COR-L47 (cell line): Measurements from ENCODE around the gene MRC2.
A peak's percentile ranks its signal among the peaks of the same experiment; 100 is the strongest.
"Not testable (repeated sequence)": the region's sequence is repeated elsewhere in the genome, so short reads cannot be mapped to it uniquely, and the experiment has no call there.

Experiments used
- DNase-seq: peaks from one replicate; lab custom pipeline; 2025; lab: John Stamatoyannopoulos, UW

Gene MRC2

DNA sequence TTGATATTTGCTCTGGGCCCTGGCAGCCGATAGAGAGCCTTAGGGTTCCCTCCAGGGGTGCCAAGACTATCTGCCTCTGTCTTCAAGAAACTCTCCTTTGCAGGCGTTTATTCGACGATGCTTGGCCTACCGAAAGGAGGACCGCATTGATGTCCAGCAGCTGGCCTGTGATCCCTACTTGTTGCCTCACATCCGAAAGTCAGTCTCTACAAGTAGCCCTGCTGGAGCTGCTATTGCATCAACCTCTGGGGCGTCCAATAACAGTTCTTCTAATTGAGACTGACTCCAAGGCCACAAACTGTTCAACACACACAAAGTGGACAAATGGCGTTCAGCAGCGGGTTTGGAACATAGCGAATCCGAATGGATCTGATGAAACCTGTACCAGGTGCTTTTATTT, 15.2 kb upstream of the MRC2 start:
- DNase-seq, result not testable (repeated sequence)

DNA sequence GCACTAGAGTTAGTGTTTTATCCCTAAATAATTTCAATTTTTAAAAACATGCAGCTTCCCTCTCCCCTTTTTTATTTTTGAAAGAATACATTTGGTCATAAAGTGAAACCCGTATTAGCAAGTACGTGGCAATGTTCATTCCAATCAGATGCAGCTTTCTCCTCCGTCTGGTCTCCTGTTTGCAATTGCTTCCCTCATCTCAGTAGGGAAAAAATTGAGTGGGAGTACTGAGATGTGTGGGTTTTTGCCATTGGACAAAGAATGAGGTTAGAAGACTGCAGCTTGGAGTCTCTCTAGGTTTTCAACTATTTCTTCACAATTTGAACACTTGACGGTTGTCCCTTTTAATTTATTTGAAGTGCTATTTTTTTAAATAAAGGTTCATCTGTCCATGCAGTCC, 14.4 kb upstream of the MRC2 start:
- DNase-seq, result not testable (repeated sequence)

DNA sequence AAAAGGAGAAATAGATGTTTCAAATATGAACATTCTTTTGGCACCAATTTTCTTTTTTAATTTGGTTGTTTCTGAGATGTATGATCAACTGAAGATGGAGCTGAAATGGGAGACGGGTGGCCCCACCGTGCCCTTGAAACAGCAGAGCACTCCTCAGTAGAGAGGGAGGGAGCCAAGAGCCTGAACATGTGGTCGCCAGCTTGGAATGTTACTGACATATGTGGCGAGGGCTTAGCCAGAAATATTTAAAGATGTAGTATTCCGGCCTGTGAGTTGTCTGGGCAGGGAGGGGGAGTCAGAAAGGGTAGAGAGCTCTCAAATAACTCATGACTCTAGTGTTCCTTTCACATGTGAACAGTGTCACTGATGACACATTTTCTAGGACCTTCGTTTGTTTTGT, 13.3 kb upstream of the MRC2 start:
- no peak for DNase-seq

DNA sequence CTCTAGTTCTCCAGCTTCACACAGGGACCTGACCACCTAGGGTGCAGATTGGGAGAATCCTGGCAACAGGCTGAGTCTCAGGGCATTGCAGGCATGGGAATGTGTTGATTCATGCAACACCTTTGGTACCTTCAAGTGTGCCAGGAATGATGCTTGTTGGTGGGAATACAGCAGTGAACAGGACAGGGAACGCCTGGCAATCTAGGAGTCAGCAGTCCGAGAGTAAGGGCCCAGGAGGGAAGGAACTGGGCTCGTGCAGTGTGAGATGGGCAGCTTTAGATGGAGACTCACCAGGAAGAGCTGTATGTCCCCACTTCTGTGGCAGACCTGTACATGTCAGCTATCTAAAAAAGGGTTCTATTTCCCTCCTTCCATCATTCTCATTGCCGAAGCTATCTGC, 12.0 kb upstream of the MRC2 start:
- DNase-seq, result no peak

DNA sequence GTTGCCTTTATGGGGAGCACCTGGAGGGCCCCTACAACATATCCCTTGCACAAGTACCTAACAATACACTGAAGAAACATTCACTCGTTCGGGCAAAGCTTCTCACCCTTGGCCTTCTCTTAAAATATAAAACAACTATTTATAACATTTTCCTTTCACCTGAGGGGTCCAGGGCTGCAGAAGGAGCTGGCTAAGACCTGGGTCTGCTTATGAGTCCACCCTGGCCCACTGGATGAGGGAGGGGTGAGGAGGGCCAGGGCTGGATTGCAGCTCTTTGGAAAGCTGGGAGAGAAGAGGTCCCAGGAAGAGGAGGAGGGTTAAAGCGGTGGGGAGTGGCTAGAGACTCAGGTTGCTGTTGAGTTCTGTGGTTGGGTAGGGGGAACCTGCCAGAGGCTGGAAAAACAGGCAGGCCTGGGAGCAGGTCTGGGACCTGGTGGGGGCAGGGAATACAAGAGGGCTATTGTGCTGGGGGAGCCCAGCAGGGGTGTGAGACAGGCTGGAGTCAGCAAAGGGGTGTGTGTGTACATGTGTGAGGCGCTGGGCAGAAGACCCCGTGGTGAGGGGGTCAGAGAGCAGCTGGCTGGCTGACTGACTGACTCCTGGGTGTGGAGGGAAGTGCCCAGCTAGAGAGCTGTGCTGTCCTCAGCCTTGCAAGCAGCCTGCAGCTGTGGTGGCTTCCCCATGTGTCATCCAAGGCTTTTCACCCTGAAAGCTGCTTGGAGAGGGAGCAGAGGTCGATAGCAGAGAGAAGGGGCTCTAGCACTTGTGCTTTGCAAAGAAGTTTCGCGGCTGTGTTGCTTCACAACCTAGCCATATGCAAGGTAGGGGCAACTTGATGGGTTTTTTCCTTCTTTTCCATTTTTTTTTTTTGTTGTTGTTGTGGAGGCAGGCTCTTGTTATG, 10.2 kb upstream of the MRC2 start:
- peak; percentile 56 for DNase-seq

DNA sequence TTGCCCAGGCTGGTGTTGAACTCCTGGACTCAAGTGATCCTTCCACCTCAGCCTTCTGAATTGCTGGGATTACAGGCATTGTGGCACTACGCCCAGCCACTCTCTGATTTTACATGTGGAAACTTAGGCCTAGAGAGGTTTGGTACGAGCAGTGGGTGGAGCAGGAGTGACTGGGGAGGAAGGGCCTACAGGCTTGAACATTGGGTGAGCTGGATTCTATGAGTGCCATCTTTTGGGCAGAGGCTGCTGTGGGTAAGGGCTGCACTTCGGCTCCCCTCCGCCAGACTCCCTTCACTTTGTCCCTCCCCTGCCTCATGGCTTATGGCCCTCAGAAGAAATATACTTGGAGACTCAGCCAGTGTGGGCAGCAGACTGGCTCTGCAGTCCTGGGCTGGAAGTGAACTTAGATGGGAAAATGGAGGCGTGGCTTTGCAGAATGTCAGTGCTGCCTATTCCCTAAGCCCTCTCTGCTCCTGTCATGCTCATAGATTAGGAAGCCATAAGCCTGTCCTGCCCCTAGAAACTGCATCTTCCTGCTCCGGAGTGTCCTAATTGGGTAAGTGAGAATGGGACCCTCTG, 9.5 kb upstream of the MRC2 start:
- no peak for DNase-seq

DNA sequence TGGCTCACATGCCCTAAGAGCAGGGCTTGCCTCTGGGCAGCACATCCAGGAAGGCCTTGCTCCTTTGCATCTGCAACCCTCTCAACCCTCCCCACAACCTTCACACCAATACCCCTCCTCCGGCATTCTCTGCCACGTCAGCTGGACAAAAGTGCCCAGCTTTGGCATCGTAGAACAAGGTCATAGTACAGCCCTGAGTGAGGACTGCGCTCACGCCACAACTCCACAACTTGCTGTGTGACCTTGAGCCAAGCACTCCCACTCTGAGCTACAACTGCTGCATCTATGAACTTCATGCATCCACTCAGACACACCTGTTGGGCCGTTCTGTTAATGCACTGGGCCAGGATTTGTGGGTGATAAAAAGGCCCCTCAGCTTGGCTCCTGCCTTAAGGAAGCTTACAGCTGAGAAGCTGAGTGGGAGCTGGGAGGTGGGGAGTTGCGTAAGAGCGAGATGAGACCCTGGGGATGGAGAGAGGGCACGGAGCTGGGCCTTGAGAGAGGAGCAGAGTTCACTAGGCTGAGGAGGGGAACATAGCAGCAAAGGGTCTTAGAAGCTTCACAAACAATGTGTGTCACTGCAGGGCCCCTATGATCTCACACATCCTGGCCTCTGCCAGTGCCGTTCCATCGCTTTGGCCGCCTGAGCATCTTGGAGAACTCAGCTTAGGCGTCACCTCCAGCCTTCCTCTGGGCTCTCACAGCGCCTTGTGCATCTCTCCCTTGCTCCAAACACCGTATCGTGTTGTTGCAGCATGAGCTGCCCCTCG, 8.6 kb upstream of the MRC2 start:
- DNase-seq, result no peak

DNA sequence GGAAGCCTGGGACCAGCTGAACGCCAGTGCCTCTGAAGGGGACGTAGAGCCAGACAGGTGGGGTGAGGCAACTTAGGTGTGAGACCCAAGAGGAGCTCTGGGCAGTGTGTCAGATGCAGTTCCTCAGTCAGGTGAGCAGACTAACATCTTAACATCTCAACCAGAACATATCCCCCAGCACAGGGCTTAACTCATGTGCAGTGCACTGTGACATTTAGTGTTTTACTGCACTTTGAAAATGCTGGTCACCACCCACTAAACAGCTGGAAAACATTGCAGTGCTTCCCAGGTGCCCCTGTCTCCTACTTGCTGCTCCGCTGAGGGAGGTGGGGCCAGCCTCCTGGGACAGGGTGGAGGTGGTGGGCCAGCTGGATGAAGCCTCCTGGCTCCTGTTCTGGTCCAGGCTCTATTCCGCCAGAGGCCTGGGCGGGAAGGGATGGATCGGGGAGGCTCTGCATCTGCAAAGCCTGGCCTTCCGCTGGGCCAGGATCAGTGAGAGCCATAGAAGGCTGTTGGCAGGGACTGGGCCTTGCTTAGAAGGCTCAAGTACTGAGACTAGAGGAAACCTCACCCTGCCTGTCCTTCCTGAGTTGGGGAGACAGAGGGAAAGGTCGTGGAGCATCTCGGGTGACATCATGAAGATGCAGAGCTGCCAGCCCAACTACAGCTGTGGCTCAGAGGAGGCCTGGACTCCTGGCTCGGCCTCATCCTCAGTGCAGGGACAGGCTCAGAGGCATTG, 7.9 kb upstream of the MRC2 start:
- no peak for DNase-seq

DNA sequence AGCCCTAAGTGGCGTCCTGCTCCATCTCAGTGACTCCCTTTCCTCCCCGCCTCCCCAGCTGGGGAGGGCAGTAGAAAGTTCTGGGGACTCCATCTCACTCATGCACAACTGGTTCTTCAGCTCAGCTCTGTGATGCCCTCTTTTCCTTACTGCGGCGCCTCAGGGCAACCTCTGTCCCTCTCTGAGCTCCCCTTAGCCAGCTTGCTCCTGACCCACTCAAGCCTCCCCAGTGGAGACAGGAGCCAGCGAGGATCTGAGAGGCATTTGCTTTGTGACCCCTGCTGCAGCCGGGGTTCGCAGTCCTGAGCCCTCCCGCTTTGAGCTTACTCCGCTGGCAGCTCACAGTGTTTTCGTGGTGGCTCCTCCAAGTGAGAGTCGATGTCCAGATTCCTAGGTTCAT, 6.2 kb upstream of the MRC2 start:
- no peak for DNase-seq

DNA sequence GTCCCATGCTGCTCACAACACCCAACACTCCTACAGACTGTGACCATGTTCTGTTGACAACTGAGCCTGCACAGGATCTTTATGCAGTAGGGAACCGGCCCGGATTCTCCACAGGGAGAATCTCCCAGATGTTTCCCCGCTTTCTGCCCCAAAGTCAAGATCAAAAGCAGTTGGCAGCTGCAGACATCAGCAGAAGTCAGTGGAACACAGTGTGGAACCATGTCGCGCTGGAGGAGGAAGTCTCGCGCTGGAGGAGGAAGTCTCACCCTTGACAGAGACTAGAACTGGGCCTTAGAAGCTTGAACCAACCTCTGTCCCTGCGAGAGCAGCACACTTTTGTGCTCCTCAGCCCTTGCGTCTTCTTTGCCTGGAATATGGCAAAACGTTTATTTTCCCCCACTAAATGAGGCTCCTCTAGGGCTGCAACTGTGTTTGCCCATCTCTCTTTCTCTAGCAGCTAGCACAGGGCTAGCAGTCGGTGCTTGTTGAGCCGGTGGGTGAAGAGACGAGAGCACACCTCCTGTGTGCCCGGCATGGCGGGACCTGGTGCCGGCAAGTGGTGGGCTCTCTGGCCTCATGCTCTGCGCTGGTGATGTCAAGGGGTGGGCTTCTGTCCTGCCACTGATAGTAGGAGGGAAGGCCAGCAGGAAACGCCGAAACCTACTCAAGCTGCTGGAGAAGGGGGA, 2.1 kb upstream of the MRC2 start:
- DNase-seq, result no peak

DNA sequence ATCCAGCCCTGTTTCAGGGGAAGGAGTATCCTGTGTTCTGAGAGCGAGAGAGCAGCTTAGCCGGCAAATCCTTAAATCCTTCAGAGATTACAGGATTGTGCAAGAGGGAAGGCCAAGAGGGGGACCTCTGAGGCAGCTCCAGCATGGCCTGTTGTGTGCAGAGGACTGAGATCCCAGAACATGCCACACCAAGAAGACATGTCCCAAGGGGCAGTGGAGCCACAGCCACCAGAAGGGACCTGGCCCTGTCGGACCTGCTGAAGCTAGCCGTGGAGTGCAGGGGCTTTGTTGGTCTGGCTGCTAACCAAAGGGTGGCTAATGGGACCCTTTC, 1.6 kb upstream of the MRC2 start:
- no peak for DNase-seq

DNA sequence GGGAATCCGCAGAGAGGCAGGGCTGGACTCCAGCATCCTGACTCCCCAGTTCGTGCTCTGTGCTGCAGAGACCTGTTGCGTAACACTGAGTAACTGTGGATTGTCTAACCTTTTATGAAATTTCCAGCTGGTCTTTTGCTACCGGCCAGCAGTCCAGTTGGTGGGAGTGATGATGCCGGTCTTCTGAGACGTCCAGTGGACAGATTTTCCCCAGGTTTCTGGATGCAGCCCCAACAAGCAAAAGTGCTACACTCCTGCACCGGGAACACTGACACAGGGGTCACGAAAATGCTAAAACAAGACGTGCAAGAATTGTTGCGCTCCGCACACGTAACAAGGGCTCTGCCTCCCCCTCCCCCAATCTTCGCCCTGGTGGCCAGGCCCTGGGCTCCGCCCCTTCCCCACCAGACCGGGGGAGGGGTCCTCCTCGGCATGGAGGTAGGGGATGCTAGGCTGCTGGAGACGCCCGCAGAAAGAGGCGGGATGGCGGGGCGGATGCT, 701 bp upstream of the MRC2 start:
- DNase-seq, result no peak

DNA sequence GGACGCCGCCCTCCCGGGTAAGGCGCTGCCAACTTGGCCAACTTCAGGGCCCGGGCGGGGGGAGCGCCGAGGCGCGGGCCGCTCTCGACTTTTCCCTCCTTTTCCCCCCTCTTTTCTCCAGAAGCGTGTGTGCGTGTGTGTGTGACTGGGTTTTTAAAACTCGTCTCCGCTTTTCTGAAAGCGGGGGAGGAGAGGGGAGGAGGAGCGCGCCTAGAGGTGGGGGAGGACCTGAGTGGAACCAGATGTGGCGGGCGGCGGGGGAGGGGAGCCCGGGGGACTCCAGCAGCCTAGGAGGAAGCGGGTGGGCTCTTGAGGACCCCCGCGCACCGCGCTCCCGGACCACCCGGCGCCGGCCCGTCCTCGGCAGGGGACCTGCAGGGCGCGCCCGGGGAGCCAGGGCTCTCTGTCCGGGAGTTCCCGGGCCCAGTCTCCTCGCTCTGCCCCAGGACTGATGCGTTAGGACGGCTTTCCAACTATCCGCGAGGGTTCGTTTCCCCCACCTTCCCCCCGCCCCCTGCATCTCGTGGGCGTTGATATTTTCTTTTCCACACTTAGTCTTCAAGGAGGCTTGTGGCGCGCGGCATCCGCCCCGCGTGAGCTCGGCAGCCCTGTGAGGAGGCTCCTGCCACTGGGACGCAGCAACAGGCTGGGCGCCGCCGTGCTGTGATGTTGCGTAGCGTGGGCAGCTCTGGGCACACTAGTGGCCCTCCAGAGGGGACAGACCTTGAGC, 599 bp downstream of the MRC2 start:
- DNase-seq, result no peak

DNA sequence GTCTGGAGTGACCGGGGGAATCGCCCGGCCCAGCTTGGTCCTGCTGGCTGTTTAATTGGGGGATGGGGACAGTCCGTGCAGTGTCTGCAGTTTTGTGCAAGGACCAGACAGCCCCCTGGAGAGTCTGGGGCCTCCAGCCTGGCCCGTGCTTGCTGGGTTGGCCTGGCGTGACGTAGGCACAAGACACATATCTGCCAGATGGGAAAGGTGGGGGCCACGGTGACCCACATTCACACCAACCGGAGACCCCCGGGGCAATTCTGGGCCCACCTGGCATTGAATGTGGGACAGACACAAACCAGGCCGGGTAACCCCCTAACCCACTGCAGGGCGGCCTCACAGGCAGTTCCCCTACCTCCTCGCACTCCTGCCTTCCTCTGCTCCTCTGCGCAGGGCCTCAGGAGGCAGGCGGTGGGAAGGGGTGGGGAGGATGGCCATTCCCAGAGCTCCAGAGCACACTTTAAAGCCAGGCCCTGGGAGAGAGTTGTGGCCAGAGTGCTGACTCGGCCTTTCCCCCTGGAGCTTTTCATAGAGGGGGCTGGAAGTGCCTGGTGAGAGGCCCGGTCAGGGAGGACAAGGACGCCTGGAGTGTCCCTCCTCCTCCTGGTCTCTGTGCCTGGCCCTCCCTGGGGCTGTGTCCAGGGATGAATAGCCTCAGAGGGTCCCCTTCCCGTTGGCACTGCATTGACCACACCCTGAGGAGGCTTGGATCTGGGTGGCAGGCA, 1.5 kb downstream of the MRC2 start:
- no peak for DNase-seq

DNA sequence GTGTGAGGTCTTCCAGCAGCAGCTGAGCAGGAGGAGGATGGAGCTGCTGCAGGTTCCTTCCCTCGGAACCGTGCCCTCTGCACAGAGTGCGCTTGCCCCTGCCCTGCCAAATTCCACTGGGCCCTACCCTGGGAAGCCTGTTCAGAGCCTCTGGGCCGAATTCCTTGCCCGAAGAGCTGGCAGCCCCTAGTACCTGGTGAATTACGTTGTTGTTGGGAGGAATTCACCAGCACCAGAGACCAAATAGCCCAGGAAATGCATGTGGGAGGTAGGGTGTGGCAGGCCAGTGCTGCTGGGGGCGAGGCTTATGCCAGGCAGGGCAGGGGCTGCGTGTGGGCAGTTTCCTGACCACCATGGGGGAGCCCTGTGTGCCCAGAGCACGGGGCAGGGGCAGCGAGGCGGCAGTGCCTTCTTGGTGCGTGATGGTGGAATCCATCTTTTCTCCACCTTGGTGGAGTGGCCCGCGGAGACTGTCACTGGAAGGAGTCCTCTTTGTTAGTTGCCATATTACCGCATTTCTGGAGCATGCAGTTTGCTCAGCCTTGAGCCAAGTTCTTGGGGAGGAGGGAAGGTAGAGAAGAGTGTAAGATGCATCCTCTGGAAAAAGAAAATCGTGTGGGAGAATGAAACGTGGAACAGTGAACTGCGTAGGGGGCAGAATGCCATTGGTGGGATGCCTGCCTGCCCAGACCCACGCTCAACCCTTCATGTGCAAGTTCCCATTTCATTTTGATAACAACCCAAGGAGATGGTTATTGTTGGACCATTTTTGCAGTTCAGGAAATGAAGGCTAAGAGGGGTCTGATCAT, 2.3 kb downstream of the MRC2 start:
- no peak for DNase-seq

DNA sequence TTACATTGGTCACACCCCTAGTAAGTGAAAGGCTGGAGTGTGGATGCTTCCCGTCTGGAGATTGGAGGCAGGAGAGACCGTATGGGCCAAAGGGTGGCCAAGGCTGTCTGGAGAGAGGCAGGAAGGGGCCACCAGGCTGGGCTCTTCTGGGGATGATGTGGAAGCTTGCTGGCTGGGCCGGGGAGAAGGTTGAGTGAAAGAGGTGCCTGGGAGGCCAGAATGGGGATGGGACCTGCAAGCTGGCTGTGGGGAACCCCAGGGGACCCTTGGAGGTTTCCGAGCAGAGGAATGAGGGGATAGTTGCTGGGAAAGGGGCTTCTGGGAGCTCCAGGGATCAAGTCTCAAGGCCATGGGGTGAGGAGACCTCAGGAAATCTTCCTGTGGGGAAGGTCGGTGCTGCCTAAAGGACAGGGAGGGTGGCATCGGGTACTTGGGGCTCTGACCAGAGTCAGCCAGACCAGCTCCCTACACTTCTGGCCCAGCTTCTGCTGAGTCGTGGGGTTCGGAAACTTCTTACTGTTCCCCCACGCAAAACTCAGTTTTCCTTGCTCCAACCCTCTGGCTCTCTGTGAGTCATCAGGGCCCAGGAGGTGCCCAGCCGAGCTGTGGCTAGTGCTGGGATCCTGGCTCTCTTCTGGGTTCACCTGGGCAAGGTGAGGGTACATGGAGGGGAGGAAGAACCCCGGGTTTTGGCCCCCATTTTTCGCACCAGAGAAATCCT, 3.1 kb downstream of the MRC2 start:
- DNase-seq, result no peak

DNA sequence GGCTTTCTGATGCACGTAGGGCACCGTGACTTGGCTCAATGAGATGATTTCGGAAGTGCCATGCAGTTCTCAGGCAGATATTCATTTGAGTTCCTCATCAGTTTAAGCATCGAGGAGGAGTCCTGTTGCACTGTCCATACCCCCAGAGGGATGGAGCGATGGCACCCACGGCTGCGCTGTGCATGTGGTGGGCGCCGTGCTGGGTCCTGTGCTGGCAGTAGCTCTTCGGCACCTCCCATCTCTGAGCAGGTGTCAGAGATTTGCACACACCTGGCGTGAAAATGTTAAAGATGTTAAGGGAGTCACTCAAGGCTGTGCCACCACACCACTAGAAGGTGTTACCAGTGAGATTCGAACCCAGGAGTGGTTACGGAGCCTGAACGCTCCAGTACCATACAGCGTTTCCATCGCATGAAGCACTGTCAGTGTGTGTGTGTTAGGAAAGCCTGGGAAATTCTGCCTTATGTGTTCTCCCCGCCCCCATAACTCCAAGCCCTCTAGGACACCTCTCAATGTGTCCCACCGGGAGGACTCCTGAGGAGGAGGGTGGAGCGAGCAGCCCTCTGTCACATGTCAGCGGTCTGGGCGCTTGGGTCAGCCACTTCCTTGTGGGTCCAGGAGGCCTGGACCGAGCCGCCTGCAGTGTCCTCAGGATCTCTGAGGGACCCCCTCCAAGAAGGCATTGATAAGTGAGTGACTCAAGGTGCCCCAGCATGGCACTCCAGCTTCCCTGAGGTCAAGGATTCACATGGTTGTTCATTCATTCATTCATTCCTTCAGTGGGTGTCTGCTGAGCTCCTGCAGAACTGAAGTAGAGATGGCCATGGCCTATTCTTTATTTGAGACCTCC, 3.8 kb downstream of the MRC2 start:
- DNase-seq, result no peak
